ENCODE measurements around the gene XRCC6.
"Not testable (repeated sequence)": the region's sequence is repeated elsewhere in the genome, so short reads cannot be mapped to it uniquely, and the experiment has no call there.

Gene XRCC6

DNA sequence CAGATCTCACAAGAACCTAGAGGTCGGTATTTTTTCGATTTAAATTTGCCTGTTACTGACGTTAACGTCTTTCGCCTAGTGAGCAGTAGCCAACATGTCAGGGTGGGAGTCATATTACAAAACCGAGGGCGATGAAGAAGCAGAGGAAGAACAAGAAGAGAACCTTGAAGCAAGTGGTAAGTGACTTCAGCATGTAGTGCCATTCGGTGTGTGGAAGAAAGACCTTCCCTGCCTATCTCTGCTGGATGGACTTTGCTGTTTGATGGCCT is 750 bp downstream of the XRCC6 start:
- TF ChIP-seq, protein P1, sequence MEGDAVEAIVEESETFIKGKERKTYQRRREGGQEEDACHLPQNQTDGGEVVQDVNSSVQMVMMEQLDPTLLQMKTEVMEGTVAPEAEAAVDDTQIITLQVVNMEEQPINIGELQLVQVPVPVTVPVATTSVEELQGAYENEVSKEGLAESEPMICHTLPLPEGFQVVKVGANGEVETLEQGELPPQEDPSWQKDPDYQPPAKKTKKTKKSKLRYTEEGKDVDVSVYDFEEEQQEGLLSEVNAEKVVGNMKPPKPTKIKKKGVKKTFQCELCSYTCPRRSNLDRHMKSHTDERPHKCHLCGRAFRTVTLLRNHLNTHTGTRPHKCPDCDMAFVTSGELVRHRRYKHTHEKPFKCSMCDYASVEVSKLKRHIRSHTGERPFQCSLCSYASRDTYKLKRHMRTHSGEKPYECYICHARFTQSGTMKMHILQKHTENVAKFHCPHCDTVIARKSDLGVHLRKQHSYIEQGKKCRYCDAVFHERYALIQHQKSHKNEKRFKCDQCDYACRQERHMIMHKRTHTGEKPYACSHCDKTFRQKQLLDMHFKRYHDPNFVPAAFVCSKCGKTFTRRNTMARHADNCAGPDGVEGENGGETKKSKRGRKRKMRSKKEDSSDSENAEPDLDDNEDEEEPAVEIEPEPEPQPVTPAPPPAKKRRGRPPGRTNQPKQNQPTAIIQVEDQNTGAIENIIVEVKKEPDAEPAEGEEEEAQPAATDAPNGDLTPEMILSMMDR (conservative IDR thresholded peaks at IDR 0.05): no peak
- peak overlapping the region; percentile 96 for H3K27ac ChIP-seq

DNA sequence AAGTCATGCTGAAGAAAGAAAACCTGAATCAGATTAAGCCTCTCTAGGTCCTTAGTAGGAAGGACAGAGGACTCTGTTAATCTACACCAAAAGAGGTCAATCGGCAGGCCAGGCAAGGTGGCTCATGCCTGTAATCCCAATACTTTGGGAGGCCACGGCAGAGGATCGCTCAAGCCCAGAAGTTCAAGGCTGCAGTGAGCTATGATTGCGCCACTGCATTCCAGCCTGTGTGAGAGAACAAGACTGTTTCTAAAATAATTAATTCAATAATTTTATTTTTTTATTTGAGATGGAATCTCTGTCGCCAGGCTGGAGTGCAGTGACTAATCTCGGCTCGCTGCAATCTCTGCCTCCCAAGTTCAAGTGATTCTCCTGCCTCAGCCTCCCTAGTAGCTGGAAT is 4.5 kb downstream of the XRCC6 start:
- H3K27ac ChIP-seq: no peak overlapping the region
- TF ChIP-seq, protein P1 (conservative IDR thresholded peaks at IDR 0.05): no peak

DNA sequence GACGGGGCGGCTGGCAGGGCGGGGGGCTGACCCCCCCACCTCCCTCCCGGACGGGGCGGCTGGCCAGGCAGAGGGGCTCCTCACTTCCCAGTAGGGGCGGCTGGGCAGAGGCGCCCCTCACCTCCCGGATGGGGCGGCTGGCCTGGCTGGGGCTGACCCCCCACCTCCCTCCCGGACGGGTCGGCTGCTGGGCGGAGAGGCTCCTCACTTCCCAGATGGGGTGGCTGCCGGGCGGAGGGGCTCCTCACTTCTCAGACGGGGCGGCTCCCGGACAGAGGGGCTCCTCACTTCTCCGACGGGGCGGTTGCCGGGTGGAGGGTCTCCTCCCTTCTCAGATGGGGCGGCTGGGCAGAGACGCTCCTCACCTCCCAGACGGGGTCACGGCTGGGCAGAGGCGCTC is 10.0 kb downstream of the XRCC6 start:
- H3K27ac ChIP-seq: not testable (repeated sequence)

DNA sequence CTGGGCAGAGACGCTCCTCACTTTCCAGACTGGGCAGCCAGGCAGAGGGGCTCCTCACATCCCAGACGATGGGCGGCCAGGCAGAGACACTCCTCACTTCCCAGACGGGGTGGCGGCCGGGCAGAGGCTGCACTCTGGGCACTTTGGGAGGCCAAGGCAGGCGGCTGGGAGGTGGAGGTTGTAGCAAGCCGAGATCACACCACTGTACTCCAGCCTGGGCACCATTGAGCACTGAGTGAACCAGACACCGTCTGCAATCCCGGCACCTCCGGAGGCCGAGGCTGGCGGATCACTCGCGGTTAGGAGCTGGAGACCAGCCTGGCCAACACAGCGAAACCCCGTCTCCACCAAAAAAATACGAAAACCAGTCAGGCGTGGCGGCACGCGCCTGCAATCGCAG is 10.5 kb downstream of the XRCC6 start:
- H3K27ac ChIP-seq: not testable (repeated sequence)

DNA sequence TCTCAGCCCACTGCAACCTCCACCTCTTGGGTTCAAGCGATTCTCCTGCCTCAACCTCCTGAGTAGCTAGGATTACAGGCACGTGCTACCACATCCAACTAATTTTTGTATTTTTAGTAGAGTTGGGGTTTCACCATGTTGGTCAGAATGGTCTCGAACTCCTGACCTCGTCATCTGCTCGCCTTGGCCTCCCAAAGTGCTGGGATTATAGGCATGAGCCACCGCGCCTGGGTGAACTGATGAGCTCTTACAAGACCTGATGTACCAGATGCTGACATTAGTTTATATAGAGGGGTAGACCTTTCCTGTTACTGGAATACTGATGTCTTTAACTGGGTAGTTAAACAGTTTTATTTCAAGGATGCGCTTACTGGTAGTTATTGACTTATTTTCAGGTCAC is 13.5 kb downstream of the XRCC6 start:
- not testable (repeated sequence) for H3K27ac ChIP-seq

DNA sequence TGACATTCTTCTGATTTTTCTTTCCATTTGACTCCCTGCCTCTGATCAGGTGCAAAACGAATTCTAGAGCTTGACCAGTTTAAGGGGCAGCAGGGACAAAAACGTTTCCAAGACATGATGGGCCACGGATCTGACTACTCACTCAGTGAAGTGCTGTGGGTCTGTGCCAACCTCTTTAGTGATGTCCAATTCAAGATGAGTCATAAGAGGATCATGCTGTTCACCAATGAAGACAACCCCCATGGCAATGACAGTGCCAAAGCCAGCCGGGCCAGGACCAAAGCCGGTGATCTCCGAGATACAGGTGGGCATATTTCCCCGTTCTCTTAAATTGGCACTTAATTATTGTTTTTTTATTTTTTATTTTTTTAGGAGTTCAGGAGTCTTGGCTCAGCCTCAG is 15.4 kb downstream of the XRCC6 start:
- TF ChIP-seq, protein P1 (conservative IDR thresholded peaks at IDR 0.05): no peak
- H3K27ac ChIP-seq: no peak overlapping the region

DNA sequence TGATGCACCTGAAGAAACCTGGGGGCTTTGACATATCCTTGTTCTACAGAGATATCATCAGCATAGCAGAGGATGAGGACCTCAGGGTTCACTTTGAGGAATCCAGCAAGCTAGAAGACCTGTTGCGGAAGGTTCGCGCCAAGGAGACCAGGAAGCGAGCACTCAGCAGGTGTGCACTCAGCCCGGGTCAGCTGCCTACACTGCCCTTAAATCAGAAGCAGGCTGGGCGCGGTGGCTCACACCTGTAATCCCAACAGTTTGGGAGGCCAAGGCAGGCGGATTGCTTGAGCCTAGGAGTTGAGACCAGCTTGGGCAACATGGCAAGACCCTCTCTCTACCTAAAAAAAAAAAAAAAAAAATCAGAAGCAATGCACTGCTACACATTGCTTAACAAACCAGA is 16.5 kb downstream of the XRCC6 start:
- not testable (repeated sequence) for H3K27ac ChIP-seq

DNA sequence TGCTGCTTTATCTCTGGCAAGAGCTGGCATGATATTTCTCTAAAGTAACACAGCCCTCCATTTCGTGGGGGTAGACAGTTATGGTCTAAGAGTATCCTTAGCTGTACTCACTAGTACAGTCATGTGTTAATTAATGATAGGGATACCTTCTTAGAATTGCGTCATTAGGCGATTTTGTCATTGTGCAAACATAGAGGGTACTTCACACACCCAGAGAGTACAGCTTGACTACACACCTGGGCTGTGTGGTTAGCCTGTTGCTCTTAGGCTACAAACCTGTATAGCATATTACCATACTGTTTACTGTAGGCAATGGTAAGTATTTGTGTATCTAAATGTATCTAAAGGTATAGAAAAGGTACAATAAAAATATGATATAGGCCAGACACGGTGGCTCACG is 17.0 kb downstream of the XRCC6 start:
- no peak overlapping the region for H3K27ac ChIP-seq
- TF ChIP-seq, protein P1 (conservative IDR thresholded peaks at IDR 0.05): no peak

DNA sequence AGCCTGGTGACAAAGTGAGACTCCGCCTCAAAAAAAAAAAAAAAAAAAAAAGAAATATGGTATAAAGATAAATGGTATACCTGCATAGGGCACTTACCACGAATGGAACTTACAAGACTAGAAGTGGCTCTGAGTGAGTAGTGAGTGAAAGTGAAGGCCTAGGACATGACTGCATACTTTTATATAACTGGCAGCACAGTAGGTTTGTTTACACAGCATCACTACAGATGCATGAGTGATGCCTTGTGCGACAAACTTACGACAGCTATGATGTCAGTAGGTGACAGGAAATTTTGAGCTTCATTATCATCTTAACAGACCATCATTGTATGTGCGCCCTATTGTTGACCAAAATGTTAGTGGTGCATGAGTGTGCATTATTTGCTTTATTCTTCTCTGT is 17.7 kb downstream of the XRCC6 start:
- no peak overlapping the region for H3K27ac ChIP-seq
- TF ChIP-seq, protein P1 (conservative IDR thresholded peaks at IDR 0.05): no peak

DNA sequence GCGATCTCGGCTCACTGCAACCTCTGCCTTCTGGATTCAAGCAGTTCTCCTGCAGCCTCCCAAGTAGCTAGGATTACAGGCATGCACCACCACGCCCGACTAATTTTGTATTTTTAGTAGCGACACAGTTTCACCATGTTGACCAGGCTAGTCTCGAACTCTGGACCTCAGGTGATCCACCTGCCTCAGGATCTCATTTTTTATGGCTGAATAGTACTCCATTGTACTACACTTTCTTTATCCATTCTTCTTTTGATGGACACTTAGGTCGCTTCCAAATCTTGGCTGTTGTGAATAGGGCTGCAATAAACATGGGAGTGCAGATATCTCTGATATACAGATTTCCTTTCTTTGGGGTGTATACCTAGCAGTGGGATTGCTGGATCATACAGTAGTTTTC is 20.8 kb downstream of the XRCC6 start:
- no peak overlapping the region for H3K27ac ChIP-seq
- TF ChIP-seq, protein P1 (conservative IDR thresholded peaks at IDR 0.05): no peak

All from VCaP (cell line).